Tibial nerve (tissue), 4 donors: ENCODE results near the gene ASB16.

ENCODE experiments used
- EP300 ChIP-seq, 2 donors: sonication (generic); formaldehyde crosslinking; IDR thresholded peaks; one replicate each; pipeline ENCODE4 v1.6.1; 2017; ENCODE audit warnings: antibody characterized with exemption in 2 of 2, mild to moderate bottlenecking in 1 of 2
- POLR2A ChIP-seq, 2 donors: fragments of 450-650 bp; IDR thresholded peaks; one replicate each; pipeline ENCODE4 v1.6.1; 2017; ENCODE audit warnings: antibody characterized with exemption in 2 of 2, mild to moderate bottlenecking in 2 of 2, moderate library complexity in 2 of 2
- TF ChIP-seq, protein P1 (sequence below), 5 experiments: fragments of 200-600 bp in 3 of 5; fragments of 450-650 bp in 2 of 5; sonication (generic) in 3 of 5; IDR thresholded peaks; one replicate each; pipeline ENCODE4 v1.5.1; 2016 to 2019; ENCODE audit warnings: antibody characterized with exemption in 5 of 5, mild to moderate bottlenecking in 3 of 5, moderate library complexity in 2 of 5

DNA sequence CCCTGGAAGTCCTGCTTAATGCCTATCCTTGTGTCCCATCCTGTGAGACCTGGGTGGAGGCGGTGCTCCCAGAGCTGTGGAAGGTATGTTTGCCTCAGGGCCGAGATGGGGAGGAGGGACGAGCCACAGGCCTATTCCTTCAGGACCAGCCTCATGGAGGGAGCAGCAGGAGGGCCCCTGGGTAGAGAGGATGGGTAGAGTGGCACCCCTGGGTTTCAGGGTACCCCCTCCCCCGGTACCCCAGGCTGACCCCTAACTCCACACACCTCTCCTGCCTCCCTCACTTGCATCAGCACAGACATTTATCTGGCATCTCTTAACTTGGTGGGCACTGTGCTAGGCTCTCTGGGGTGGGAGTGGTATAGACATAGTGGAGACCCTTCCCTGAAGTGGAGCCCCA is 7.1 kb downstream of the ASB16 start:
- TF ChIP-seq POLR2A (IDR thresholded peaks at IDR 0.05) (no peak), EP300 (IDR thresholded peaks at IDR 0.05) (no peak)
- TF ChIP-seq, protein P1, sequence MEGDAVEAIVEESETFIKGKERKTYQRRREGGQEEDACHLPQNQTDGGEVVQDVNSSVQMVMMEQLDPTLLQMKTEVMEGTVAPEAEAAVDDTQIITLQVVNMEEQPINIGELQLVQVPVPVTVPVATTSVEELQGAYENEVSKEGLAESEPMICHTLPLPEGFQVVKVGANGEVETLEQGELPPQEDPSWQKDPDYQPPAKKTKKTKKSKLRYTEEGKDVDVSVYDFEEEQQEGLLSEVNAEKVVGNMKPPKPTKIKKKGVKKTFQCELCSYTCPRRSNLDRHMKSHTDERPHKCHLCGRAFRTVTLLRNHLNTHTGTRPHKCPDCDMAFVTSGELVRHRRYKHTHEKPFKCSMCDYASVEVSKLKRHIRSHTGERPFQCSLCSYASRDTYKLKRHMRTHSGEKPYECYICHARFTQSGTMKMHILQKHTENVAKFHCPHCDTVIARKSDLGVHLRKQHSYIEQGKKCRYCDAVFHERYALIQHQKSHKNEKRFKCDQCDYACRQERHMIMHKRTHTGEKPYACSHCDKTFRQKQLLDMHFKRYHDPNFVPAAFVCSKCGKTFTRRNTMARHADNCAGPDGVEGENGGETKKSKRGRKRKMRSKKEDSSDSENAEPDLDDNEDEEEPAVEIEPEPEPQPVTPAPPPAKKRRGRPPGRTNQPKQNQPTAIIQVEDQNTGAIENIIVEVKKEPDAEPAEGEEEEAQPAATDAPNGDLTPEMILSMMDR (IDR thresholded peaks at IDR 0.05) = no peak
